ENCODE results near the gene NIPAL3.

DNA sequence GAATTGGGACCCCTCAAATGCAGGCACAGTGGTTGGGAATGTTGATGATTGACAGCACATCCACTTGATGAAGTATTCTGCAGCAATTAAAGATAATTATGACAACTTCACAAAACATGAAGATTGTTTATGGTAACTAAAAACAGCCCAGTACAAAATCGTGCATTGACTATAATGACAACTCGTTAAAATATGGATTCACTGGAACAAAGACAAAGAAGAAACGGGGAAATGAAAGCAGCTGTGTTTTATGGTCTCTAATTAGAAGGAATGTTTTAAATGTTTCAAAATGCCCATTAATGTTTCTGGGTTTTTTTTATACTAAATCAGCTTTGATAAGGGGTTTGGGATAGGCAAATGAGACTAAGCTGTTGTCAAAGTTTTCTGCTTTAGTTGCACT is 36.1 kb downstream of the NIPAL3 start:
- TF ChIP-seq GATA2 (IDR thresholded peaks at IDR 0.05; ENCODE audit: low read depth, low read length) (no peak), GATA3 (IDR thresholded peaks at IDR 0.05; ENCODE audit: low read depth, low read length) (no peak)

All from SH-SY5Y (cell line).